SH-SY5Y (cell line): ENCODE results near the gene KRTAP5-4.

Experiments used
- GATA2 ChIP-seq: IDR thresholded peaks from 2 replicates; pipeline ENCODE4 v1.6.1; 2011; ENCODE audit warnings: mild to moderate bottlenecking, low read depth, low read length
- GATA3 ChIP-seq: IDR thresholded peaks from 2 replicates; pipeline ENCODE4 v1.6.1; 2011; ENCODE audit warnings: low read depth, mild to moderate bottlenecking, low read length, moderate library complexity

GRCh38 chr11:1608363-1608762, 13.6 kb downstream of the KRTAP5-4 start, which contains the start of gene KRTAP5-3:
- TF ChIP-seq GATA2 (no peak), GATA3 (no peak)
